ENCODE results near the gene BRD3.

The BRD3 gene

DNA sequence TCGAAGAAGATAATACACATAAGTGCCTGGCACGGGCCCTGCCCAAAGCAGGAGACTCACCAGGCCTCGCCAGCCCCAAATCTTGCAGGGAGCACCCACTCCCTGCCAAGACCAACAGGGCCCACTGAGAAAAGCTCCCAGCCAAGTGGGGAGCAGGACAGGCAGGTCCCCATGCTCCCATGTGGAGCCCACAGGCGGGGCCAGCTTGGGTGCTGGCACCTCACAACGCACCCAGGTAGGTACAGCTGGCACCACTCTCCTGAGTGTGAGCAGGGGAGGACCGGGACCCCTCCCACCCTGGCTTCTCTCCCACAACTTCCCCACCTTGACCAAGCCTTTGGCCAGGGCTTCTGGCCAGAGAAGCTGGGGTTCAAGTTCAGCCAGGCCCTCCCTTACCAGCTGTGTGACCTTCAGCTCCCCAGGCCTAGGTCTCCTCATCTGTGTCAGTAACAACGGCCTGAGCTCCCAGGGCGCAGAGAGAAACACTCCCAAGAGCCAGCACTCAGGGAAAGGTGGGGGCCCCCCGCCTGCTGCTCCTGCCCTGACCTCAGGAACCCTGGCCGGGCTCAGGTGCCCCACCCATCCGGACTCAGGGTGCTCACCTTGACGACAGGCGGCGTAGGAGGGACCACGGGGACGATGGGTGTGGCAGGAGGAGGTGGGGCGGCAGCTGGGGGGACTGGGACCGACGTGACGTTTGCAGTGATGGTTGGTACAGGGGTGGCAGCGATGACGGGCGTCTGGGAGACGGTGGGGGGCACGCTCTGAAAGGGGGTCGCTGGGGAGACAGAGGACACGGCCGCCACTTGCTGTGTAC is 17.8 kb downstream of the BRD3 start:
- TF ChIP-seq, protein P1, sequence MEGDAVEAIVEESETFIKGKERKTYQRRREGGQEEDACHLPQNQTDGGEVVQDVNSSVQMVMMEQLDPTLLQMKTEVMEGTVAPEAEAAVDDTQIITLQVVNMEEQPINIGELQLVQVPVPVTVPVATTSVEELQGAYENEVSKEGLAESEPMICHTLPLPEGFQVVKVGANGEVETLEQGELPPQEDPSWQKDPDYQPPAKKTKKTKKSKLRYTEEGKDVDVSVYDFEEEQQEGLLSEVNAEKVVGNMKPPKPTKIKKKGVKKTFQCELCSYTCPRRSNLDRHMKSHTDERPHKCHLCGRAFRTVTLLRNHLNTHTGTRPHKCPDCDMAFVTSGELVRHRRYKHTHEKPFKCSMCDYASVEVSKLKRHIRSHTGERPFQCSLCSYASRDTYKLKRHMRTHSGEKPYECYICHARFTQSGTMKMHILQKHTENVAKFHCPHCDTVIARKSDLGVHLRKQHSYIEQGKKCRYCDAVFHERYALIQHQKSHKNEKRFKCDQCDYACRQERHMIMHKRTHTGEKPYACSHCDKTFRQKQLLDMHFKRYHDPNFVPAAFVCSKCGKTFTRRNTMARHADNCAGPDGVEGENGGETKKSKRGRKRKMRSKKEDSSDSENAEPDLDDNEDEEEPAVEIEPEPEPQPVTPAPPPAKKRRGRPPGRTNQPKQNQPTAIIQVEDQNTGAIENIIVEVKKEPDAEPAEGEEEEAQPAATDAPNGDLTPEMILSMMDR (IDR thresholded peaks at IDR 0.05), result no peak

DNA sequence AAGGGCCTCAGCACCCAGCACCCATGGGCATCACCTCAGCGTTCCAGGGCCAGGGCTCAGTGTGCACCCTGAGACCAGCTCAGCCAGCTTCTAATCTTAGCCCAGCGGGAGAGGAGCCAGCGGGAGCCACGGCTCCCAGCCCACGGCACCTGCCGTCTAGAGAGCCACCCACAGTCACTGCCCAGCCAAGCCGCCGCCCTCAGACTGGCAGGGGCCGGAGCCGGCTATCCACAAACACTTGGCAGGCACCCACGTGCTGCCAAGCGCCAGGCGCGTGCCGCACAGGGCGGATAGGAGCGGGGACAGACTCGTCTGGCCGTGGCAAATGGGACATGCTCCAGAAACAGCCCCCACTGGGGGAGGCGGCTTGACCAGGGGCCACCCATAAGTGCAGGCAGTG is 18.6 kb downstream of the BRD3 start:
- TF ChIP-seq, protein P1 (IDR thresholded peaks at IDR 0.05), result no peak

DNA sequence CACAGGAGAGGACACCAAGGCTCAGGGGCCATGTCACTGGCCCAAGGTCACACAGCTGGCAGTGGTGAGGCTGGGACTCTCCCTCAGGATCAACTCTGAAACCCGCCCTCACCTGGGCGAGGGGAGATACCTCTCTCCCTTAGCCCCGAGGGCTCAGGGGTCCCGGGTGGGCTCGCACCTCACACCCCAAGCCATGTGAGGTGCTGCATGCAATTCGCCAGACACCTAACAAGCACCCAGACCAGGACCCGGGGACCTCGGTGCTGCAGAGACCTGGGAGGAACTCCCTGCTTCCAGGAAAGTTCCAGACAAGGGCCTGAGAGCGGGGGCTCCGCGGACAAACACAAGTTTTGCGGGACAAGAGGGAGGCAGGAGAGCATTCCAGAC is 19.3 kb downstream of the BRD3 start:
- TF ChIP-seq, protein P1 (IDR thresholded peaks at IDR 0.05), result no peak

DNA sequence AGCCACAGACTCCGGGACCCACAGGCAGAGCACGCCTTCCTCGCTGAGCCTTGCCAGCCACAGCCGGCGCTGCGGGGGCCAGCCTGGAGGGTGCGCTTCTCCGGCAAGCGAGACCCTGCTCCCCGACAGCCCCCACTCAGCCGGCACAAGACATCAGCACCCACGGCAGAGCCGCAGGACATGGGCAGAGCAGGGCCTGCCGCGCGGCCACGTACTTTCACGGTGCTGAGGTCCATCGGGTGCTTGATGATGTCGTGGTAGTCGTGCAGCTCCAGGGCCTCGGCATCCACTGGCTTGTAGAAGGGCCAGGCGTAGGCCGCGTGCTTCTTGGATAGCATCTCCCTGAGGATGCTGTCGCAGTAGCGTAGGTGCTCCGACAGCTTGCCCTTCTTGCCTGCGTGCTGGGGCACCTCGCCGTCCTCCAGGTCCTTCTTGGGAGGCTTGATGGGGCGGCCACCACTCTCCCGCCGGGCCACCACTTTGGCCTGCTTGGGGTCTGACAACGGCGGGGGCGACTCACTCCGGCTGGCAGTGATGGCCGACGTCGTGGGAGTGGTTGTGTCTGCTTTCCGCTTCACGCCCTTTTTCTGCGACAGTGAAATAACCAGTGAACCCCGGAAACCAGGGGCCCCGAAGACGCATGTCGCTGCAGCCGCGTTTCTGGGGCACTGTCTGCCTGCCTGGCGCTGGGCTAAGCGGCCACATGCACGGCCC is 19.8 kb downstream of the BRD3 start:
- TF ChIP-seq, protein P1 (IDR thresholded peaks at IDR 0.05), result no peak

DNA sequence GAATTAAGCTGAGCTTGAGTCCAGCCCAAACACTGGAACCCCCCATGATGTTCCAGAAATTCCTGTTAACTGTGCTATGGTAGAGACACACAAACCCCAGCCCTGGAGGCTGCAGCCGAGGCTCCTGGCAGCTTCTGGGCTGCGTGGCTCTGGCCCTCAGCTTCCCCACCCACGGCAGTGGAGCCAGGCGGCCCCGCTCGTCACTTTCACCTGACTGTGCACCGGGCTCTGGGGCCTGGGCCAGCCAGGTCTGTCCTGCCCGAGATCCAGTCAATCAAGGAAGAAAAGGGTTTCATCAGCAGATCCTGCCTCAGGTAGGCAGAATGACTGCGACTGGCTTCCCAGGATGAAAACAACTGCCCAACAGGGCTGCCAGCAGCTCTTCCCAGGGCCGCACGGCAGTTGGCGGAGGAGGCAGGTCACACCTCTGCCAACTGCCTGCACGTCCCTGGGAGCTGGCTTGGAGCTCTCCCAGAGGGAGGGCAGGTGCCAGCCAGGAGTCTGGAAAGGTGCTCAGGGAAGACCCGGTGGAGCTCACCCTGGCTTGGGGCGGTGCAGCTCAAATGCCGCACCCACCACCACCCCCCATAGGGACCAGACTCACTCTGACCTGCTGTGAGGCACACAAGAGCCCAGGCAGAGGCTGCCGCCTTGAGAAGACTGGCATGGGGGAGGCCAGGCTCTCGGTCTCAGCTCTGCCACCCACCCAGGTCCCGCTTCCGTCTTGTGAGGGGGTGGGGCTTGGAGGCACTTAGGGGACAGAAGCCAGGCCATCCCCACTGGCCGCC is 20.7 kb downstream of the BRD3 start:
- TF ChIP-seq, protein P1 (IDR thresholded peaks at IDR 0.05), result no peak

DNA sequence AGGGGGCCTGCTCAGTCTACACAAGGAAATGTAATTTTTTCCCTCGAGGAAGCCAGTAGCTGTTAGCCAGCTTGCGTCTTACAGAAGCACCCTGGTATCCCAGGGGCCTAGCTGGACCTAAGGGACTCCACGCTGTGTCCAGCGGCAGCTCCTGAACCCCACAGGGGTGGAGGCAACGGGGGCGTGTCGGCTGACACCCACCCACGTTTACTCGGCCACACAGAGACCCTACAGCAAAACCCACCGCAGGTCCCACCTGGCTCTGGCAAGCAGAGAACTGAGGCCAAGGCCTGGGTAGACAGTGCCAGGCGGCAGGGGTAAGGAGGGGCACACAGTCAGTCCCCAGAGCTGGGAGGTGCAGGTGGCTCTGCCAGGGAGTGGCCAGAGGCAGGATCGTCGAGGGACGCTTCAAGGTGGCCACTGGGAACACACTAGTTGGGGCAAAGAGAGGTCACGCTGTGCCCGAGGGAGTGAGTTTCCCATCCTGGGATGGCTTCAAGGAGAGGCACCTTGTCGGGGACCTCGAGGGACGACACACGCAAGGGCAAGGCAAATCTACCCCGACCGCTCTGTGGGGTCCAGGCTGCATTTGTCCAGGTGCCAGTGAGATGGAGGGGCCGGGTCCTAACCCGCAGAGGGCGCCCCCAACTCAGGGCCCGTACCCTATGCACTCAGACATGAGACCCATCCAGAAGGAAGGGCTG is 21.8 kb downstream of the BRD3 start:
- TF ChIP-seq, protein P1 (IDR thresholded peaks at IDR 0.05), result no peak

DNA sequence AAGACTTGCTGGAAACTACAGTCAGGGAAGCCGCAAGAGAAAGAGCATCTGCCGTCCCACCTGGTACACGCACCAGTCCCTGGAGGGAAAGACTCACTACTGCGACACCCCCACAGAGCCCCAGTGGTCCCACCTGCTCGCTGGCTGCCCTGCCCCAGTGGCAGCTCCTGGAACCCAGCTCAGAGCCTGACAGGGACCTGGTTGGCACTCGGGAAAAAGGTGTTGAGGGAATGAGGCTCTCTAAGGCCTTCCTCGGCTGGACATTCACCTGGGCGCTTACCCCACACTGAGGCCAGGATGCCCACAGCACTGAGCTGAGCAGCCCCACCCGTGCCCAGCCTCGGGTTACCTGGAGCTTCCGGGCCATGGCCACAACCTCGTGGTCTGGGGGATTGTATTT is 22.9 kb downstream of the BRD3 start:
- TF ChIP-seq, protein P1 (IDR thresholded peaks at IDR 0.05), result no peak
